Fibroblast of villous mesenchyme (primary cell): ENCODE results near the gene ASTN2. TPM values are rescaled to one million over a fixed set of nuclear protein-coding genes. Genes with fewer than 3 reads are reported as not detected.

Source experiments
- DNase-seq: peaks from one replicate; pipeline ENCODE4 v3.0.0-alpha.2; 2010; ENCODE audit warnings: low read depth
- H3K4me3 ChIP-seq: 2 replicates; pipeline ENCODE4 v1.5.1; 2011; ENCODE audit warnings: low read depth, mild to moderate bottlenecking, low read length
- CTCF ChIP-seq: IDR thresholded peaks from 2 replicates; pipeline ENCODE4 v1.5.1; 2012; ENCODE audit warnings: low read depth, mild to moderate bottlenecking, low read length; ENCODE audit not compliant: insufficient read depth
- total RNA-seq: library from RNA; depleted of rRNA; stranded (reverse); fragments of >200 nt; gene quantifications from 2 replicates; pipeline ENCODE4 v1.2.3, GENCODE V29; 2012

ASTN2 gene
- total RNA-seq, 1 donor = 5.6 TPM

- no peak for TF ChIP-seq CTCF
- DNase-seq = no peak
- no peak overlapping the region for H3K4me3 ChIP-seq
Observed at GRCh38 chr9:116435706-116436105, 979.2 kb downstream of the ASTN2 start.

GRCh38 chr9:116434314-116434713 lies 980.5 kb downstream of the ASTN2 start:
- DNase-seq = no peak
- H3K4me3 ChIP-seq = no peak overlapping the region
- TF ChIP-seq CTCF = no peak

GRCh38 chr9:116432051-116432450 lies 982.8 kb downstream of the ASTN2 start:
- H3K4me3 ChIP-seq = no peak overlapping the region
- DNase-seq = peak; percentile 10
- TF ChIP-seq CTCF = no peak

GRCh38 chr9:116430849-116431248 lies 984.0 kb downstream of the ASTN2 start:
- TF ChIP-seq CTCF = no peak
- no peak overlapping the region for H3K4me3 ChIP-seq
- DNase-seq = no peak

GRCh38 chr9:116425244-116425643 lies 989.6 kb downstream of the ASTN2 start:
- TF ChIP-seq CTCF = no peak
- DNase-seq = no peak
- no peak overlapping the region for H3K4me3 ChIP-seq

- TF ChIP-seq CTCF = no peak
- DNase-seq = no peak
- no peak overlapping the region for H3K4me3 ChIP-seq
Observed at GRCh38 chr9:116423149-116423548, 991.7 kb downstream of the ASTN2 start.

- no peak overlapping the region for H3K4me3 ChIP-seq
- no peak for DNase-seq
- TF ChIP-seq CTCF = no peak
Observed at GRCh38 chr9:116422119-116422979, 992.5 kb downstream of the ASTN2 start.
